ENCODE measurements around the gene SMIM24. TPM values are rescaled to one million over a fixed set of nuclear protein-coding genes. Genes with fewer than 3 reads are reported as not detected.

SMIM24 gene
- total RNA-seq, 4 donors from 2014 or later: not detected

DNA sequence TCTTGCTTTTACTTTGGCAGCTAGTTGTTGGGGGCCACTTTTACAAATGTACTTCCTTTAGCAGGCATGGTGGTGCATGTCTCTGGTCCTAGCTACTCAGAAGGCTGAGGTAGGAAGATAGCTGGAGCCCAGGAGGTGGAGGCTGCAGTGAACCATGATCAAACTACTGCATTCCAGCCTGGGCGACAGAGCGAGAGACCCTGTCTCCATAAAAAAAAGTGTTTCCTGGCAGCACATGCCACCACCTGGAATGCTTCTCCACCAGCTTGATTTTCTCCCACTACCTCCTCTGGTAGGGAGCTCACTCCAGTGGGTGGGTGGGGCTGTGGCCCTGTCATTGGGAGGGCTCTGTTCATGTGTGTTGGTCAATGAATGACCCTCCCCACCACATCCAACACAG lies 38.3 kb upstream of the SMIM24 start:
- ATAC-seq (no peak), DNase-seq (no peak)
- Histone ChIP-seq H3K36me3 (peaks cover 0 to 13% of the 10 kb centered on the region in 2 donors), H3K27ac (no peak overlapping the region), H3K27me3 (no peaks in the 10 kb centered on the region), H3K4me1 (peaks cover 10% of the 10 kb centered on the region in 2 donors), H3K9me3 (no peaks in the 10 kb centered on the region), H3K4me3 (no peak overlapping the region)
- TF ChIP-seq POLR2A (IDR thresholded peaks at IDR 0.05): no peak
- TF ChIP-seq, protein P1, sequence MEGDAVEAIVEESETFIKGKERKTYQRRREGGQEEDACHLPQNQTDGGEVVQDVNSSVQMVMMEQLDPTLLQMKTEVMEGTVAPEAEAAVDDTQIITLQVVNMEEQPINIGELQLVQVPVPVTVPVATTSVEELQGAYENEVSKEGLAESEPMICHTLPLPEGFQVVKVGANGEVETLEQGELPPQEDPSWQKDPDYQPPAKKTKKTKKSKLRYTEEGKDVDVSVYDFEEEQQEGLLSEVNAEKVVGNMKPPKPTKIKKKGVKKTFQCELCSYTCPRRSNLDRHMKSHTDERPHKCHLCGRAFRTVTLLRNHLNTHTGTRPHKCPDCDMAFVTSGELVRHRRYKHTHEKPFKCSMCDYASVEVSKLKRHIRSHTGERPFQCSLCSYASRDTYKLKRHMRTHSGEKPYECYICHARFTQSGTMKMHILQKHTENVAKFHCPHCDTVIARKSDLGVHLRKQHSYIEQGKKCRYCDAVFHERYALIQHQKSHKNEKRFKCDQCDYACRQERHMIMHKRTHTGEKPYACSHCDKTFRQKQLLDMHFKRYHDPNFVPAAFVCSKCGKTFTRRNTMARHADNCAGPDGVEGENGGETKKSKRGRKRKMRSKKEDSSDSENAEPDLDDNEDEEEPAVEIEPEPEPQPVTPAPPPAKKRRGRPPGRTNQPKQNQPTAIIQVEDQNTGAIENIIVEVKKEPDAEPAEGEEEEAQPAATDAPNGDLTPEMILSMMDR (IDR thresholded peaks at IDR 0.05 in 4 of 5, conservative IDR thresholded peaks at IDR 0.05 in 1 of 5): no peak
- intact Hi-C loops (cut with DNase I; ENCODE audit: low total_unique reads) (no loop called here), in situ Hi-C loops (cut with MboI; ENCODE audit: low sequenced_read_pairs in 4 of 4) (no loop called here)

DNA sequence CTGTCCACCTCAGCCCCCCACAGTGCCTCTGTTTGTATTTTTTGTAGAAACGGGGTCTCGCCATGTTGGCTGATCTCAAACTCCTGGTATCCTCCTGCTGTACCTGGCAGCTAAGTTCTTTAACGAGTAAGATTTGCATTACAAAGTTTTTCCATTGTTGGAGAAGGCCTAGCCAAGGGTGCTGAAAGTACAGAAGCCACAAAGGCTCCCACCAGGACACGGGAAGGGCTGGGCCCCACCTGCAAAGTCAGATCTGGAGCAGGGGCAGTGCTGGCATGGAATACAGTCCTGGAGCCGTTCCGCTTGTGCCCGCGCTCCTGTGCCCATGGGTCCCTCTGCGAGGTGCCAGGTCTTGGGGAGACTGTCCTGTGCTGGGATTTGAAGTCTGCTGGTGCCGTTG lies 37.9 kb upstream of the SMIM24 start:
- TF ChIP-seq POLR2A (IDR thresholded peaks at IDR 0.05): no peak
- TF ChIP-seq, protein P1 (IDR thresholded peaks at IDR 0.05 in 4 of 5, conservative IDR thresholded peaks at IDR 0.05 in 1 of 5): no peak
- H3K27ac ChIP-seq: no peak overlapping the region
- intact Hi-C loops (cut with DNase I; ENCODE audit: low total_unique reads): no loop called here

DNA sequence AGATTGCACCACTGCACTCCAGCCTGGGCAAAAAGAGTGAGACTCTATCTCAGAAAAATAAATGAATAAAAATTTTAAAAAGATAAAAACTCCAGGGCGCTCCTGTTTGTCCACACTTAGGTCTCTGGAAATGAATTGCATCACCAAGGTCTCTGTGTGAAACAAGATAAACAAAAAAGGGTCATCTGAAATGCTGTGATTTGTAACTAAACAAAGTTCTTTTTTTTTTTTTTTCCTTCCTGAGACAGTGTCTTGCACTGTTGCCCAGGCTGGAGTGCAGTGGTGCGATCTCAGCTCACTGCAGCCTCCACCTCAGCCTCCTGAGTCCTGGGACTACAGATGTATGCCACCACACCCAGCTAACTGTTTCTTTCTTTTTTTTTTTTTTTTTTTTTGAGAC lies 37.3 kb upstream of the SMIM24 start:
- no peak for TF ChIP-seq POLR2A (IDR thresholded peaks at IDR 0.05)
- no peak for DNase-seq
- Histone ChIP-seq H3K27ac (peak overlapping the region in 1 of 4 donors; percentile 15), H3K27me3 (no peaks in the 10 kb centered on the region), H3K4me3 (no peak overlapping the region), H3K36me3 (peaks cover 0 to 2% of the 10 kb centered on the region in 2 donors), H3K9me3 (no peaks in the 10 kb centered on the region), H3K4me1 (peaks cover 10 to 14% of the 10 kb centered on the region in 2 donors)
- intact Hi-C loops (cut with DNase I; ENCODE audit: low total_unique reads): no loop called here
- ATAC-seq: no peak
- in situ Hi-C loops (cut with MboI; ENCODE audit: low sequenced_read_pairs in 4 of 4): no loop called here

More for the DNA sequence above, 37.9 kb upstream of the SMIM24 start:
- peaks cover 10% of the 10 kb centered on the region in 2 donors for H3K4me1 ChIP-seq
- H3K27me3 ChIP-seq: no peaks in the 10 kb centered on the region
- peaks cover 0 to 9% of the 10 kb centered on the region in 2 donors for H3K36me3 ChIP-seq
- no peak overlapping the region for H3K4me3 ChIP-seq
- in situ Hi-C loops (cut with MboI; ENCODE audit: low sequenced_read_pairs in 4 of 4): no loop called here
- ATAC-seq: no peak
- no peak for DNase-seq
- H3K9me3 ChIP-seq: no peaks in the 10 kb centered on the region

GRCh38 chr19:3516675-3517207 lies 36.4 kb upstream of the SMIM24 start:
- intact Hi-C loops (cut with DNase I; ENCODE audit: low total_unique reads): no loop called here
- in situ Hi-C loops (cut with MboI; ENCODE audit: low sequenced_read_pairs in 4 of 4): no loop called here
- Histone ChIP-seq H3K9me3 (no peaks in the 10 kb centered on the region), H3K4me1 (peaks cover 10 to 15% of the 10 kb centered on the region in 2 donors), H3K27ac (peak overlapping the region; percentile 16 to 52 (median 42)), H3K4me3 (no peak overlapping the region), H3K36me3 (no peaks in the 10 kb centered on the region), H3K27me3 (no peaks in the 10 kb centered on the region)
- DNase-seq: peak; percentile 16 to 71
- no peak for TF ChIP-seq POLR2A (IDR thresholded peaks at IDR 0.05)
- TF ChIP-seq, protein P1 (IDR thresholded peaks at IDR 0.05 in 4 of 5, conservative IDR thresholded peaks at IDR 0.05 in 1 of 5): no peak
- ATAC-seq: peak; percentile 55 to 75

DNA sequence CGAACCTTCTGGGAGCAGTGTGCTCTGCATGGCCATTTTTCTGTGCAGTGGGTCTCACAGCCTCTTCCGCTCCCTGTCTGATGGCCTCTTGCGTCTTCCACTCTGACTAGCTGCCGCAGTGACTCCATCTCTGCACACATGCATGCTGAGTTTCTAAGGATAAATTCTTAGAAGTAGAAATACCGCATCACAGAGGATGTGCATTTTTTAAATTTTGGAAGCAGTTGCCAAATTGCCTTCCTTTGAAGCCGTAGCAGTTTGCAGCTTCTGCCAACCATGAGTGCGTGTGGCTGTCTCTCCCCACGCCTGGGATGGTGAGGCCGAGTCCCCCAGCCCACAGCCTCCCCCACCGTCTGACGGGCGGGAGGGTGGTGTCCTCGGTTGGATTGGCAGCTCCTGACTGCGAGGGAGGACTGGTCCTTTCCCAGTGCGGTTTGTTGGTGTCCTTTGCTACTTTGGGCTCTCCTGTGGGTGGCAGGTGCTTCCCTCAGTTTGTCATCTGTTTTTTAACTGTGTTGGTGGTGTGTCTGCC lies 35.6 kb upstream of the SMIM24 start:
- Histone ChIP-seq H3K4me1 (peaks cover 10 to 23% of the 10 kb centered on the region in 2 donors), H3K9me3 (no peaks in the 10 kb centered on the region), H3K4me3 (no peak overlapping the region), H3K27me3 (no peaks in the 10 kb centered on the region), H3K27ac (peak overlapping the region in 2 of 4 donors; percentile 47 to 52), H3K36me3 (no peaks in the 10 kb centered on the region)
- intact Hi-C loops (cut with DNase I; ENCODE audit: low total_unique reads): no loop called here
- ATAC-seq: no peak
- no peak for DNase-seq
- TF ChIP-seq, protein P1 (IDR thresholded peaks at IDR 0.05 in 4 of 5, conservative IDR thresholded peaks at IDR 0.05 in 1 of 5): no peak
- TF ChIP-seq POLR2A (IDR thresholded peaks at IDR 0.05): no peak
- in situ Hi-C loops (cut with MboI; ENCODE audit: low sequenced_read_pairs in 4 of 4): no loop called here

All from gastrocnemius medialis (tissue), 4 donors.